HL-60 (cell line): Measurements from ENCODE around the gene ROR1.

Source experiments
- GABPA ChIP-seq: IDR thresholded peaks from 2 replicates; pipeline ENCODE4 v1.6.1; 2012; ENCODE audit warnings: low read depth
- POLR2AphosphoS5 ChIP-seq: IDR thresholded peaks from 2 replicates; pipeline ENCODE4 v1.6.1; 2012; ENCODE audit warnings: low read depth
- SPI1 ChIP-seq: IDR thresholded peaks from 2 replicates; pipeline ENCODE4 v1.6.1; 2012; ENCODE audit warnings: low read depth, mild to moderate bottlenecking, borderline replicate concordance
- TF ChIP-seq, protein P1 (sequence below): IDR thresholded peaks from one replicate; pipeline ENCODE4 v1.5.1; 2011; ENCODE audit warnings: low read length, control low read depth, inconsistent platforms; ENCODE audit not compliant: insufficient read depth

DNA sequence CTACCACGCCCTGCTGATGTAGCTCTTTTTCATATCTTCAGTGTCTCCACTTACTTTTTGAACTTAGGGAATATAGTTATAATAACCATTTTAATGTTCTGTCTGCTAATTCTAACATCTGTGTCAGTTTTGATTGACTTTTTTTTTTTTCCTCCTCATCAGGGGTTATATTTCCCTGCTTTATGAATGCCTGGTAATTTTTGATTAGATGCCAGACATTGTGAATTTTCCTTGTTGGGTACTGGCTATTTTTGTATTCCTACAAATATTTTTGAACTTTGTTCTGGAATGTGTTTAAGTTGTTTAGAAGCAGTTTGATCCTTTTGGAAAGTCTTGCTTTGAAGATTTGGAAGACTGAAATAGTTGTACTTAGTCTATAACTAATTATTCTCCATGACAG, 82.1 kb downstream of the ROR1 start:
- TF ChIP-seq SPI1 (no peak), POLR2AphosphoS5 (no peak), GABPA (no peak)
- TF ChIP-seq, protein P1, sequence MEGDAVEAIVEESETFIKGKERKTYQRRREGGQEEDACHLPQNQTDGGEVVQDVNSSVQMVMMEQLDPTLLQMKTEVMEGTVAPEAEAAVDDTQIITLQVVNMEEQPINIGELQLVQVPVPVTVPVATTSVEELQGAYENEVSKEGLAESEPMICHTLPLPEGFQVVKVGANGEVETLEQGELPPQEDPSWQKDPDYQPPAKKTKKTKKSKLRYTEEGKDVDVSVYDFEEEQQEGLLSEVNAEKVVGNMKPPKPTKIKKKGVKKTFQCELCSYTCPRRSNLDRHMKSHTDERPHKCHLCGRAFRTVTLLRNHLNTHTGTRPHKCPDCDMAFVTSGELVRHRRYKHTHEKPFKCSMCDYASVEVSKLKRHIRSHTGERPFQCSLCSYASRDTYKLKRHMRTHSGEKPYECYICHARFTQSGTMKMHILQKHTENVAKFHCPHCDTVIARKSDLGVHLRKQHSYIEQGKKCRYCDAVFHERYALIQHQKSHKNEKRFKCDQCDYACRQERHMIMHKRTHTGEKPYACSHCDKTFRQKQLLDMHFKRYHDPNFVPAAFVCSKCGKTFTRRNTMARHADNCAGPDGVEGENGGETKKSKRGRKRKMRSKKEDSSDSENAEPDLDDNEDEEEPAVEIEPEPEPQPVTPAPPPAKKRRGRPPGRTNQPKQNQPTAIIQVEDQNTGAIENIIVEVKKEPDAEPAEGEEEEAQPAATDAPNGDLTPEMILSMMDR: no peak
